Mononuclear cell (primary cell): ENCODE data around the gene ZNF585A. TPM values are rescaled to one million over a fixed set of nuclear protein-coding genes. Genes with fewer than 3 reads are reported as not detected.
A peak's percentile ranks its signal among the peaks of the same experiment; 100 is the strongest.
"Not testable (repeated sequence)": the region's sequence is repeated elsewhere in the genome, so short reads cannot be mapped to it uniquely, and the experiment has no call there.

Source experiments
- H3K27me3 ChIP-seq: 2 replicates; pipeline ENCODE4 v1.6.0; 2011; ENCODE audit warnings: low read length, control low read depth; ENCODE audit not compliant: insufficient read depth
- H3K4me1 ChIP-seq: 2 replicates; pipeline ENCODE4 v1.5.1; 2011; ENCODE audit warnings: mild to moderate bottlenecking, low read length, control low read depth; ENCODE audit not compliant: insufficient read depth
- H3K4me3 ChIP-seq: 2 replicates; pipeline ENCODE4 v1.5.1; 2011; ENCODE audit warnings: mild to moderate bottlenecking, low read length, moderate library complexity
- H3K9me3 ChIP-seq: 2 replicates; pipeline ENCODE4 v1.5.1; 2011; ENCODE audit warnings: low read depth, mild to moderate bottlenecking, control low read depth, low read length
- total RNA-seq: library from RNA; depleted of rRNA; stranded (reverse); fragments of >200 nt; gene quantifications from one replicate; pipeline ENCODE4 v1.2.3, GENCODE V29; 2012

Gene ZNF585A
- total RNA-seq: 8.2 TPM

- H3K27me3 ChIP-seq: no peaks in the 10 kb centered on the region
- peaks cover 21% of the 10 kb centered on the region for H3K9me3 ChIP-seq
- peak within 1 kb of the TSS; percentile 91 for H3K4me3 ChIP-seq
- peaks cover 6% of the 10 kb centered on the region for H3K4me1 ChIP-seq
Observed at GRCh38 chr19:37172368-37173366, at the start of gene ZNF585A. Gene ZNF585A (minus strand): TSS chr19:37172695. CDS start chr19:37169910, 2,785 bp downstream.

DNA sequence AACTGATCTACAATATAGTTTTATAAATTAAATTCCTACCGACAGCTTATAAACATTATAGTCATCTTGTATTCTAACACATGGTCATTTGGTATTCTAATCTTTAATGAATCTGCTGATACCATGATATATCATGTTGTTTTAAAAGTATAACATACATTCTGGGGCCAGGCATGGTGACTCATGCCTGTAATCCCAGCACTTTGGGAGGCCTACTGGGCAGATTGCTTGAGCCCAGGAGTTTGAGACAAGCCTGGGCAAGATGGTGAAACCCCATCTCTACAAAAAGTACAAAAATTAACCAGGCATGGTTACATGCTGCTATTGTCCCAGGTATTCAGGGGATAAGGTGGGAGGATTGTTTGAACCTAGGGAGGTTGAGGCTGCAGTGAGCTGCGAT, 48.6 kb upstream of the ZNF585A start:
- H3K4me1 ChIP-seq: peaks cover 11% of the 10 kb centered on the region
- no peaks in the 10 kb centered on the region for H3K9me3 ChIP-seq
- no peaks in the 10 kb centered on the region for H3K27me3 ChIP-seq
- no peak overlapping the region for H3K4me3 ChIP-seq

GRCh38 chr19:37220383-37220782, 47.9 kb upstream of the ZNF585A start:
- Histone ChIP-seq H3K4me1 (peaks cover 11% of the 10 kb centered on the region), H3K4me3 (no peak overlapping the region), H3K27me3 (no peaks in the 10 kb centered on the region), H3K9me3 (no peaks in the 10 kb centered on the region)

GRCh38 chr19:37218592-37218935, 46.1 kb upstream of the ZNF585A start:
- peak overlapping the region; percentile 86 for H3K4me3 ChIP-seq
- no peaks in the 10 kb centered on the region for H3K9me3 ChIP-seq
- no peaks in the 10 kb centered on the region for H3K27me3 ChIP-seq
- peaks cover 11% of the 10 kb centered on the region for H3K4me1 ChIP-seq

GRCh38 chr19:37217775-37218591, 45.5 kb upstream of the ZNF585A start, which contains the start of gene ZNF383:
Gene ZNF383 (plus strand): TSS chr19:37218214. CDS start chr19:37230454, 12,240 bp downstream.
- no peaks in the 10 kb centered on the region for H3K27me3 ChIP-seq
- peak within 1 kb of the TSS; percentile 86 for H3K4me3 ChIP-seq
- H3K4me1 ChIP-seq: peaks cover 11% of the 10 kb centered on the region
- H3K9me3 ChIP-seq: no peaks in the 10 kb centered on the region

- no peaks in the 10 kb centered on the region for H3K27me3 ChIP-seq
- no peaks in the 10 kb centered on the region for H3K9me3 ChIP-seq
- H3K4me1 ChIP-seq: peaks cover 11% of the 10 kb centered on the region
- peak overlapping the region; percentile 86 for H3K4me3 ChIP-seq
Observed at GRCh38 chr19:37217480-37217774, 44.9 kb upstream of the ZNF585A start.

DNA sequence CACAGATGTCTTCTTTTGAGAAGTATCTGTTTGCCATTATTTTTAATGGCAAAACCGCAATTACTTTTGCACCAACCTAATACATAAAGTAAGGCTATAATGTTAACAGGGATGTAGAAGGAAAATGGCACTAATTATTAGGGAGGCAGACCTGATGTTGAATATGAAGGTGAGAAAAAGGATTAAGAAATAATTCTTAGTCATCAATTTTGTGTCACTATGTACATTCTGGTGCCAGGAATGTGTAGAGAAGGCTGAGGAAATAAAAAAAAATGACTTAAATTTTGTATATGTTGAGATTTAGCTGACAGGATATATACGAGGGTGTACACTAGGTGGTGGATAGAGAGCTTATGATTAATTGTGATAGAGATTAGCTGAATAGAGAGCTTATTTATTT, 25.3 kb upstream of the ZNF585A start:
- Histone ChIP-seq H3K9me3 (peaks cover 10% of the 10 kb centered on the region), H3K4me3 (no peak overlapping the region), H3K4me1 (no peaks in the 10 kb centered on the region), H3K27me3 (no peaks in the 10 kb centered on the region)

DNA sequence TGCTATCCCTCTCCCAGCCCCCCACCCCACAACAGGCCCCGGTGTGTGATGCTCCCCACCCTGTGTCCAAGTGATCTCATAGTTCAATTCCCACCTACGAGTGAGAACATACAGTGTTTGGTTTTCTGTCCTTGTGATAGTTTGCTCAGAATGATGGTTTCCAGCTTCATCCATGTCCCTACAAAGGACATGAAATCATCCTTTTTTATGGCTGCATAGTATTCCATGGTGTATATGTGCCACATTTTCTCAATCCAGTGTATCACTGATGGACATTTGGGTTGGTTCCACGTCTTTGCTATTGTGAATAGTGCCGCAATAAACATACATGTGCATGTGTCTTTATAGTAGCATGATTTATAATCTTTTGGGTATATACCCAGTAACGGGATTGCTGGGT, 24.6 kb upstream of the ZNF585A start:
- H3K4me3 ChIP-seq, H3K4me1 ChIP-seq, H3K27me3 ChIP-seq: not testable (repeated sequence)
- H3K9me3 ChIP-seq: peaks cover 10% of the 10 kb centered on the region

- H3K4me3 ChIP-seq, H3K4me1 ChIP-seq, H3K27me3 ChIP-seq: not testable (repeated sequence)
- H3K9me3 ChIP-seq: peaks cover 10% of the 10 kb centered on the region
Observed at GRCh38 chr19:37195248-37195647, 22.8 kb upstream of the ZNF585A start.

- not testable (repeated sequence) for H3K4me3 ChIP-seq, H3K27me3 ChIP-seq, H3K4me1 ChIP-seq
- peaks cover 71% of the 10 kb centered on the region for H3K9me3 ChIP-seq
Observed at GRCh38 chr19:37186071-37186470, 13.6 kb upstream of the ZNF585A start.

- Histone ChIP-seq H3K4me3 (no peak overlapping the region), H3K4me1 (no peaks in the 10 kb centered on the region), H3K9me3 (peaks cover 50% of the 10 kb centered on the region), H3K27me3 (no peaks in the 10 kb centered on the region)
Observed at GRCh38 chr19:37165635-37166034, 6.9 kb downstream of the ZNF585A start.

DNA sequence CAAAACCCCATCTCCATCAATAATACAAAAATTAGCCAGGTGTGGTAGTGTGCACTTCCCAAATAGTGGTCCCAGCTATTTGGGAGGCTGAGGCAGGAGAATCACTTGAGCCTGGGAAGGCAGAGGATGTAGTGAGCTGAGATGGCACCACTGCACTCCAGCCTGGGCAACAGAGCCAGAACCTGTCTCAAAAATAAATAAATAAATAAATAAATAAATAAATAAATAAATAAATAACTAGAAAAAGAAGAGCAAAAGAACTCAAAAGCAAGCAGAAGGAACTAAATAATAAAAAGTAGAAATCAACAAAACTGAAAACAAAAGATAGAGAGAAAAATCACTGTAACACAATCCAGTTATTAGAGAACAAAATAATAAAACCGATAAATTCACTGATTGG, 12.3 kb downstream of the ZNF585A start:
- Histone ChIP-seq H3K27me3 (no peaks in the 10 kb centered on the region), H3K9me3 (peaks cover 77% of the 10 kb centered on the region), H3K4me1 (no peaks in the 10 kb centered on the region), H3K4me3 (no peak overlapping the region)

GRCh38 chr19:37148214-37148613, 24.3 kb downstream of the ZNF585A start:
- no peaks in the 10 kb centered on the region for H3K27me3 ChIP-seq
- no peak overlapping the region for H3K4me3 ChIP-seq
- no peaks in the 10 kb centered on the region for H3K4me1 ChIP-seq
- H3K9me3 ChIP-seq: peaks cover 75% of the 10 kb centered on the region

- H3K27me3 ChIP-seq: no peaks in the 10 kb centered on the region
- peaks cover 92% of the 10 kb centered on the region for H3K9me3 ChIP-seq
- no peak overlapping the region for H3K4me3 ChIP-seq
- no peaks in the 10 kb centered on the region for H3K4me1 ChIP-seq
Observed at GRCh38 chr19:37136111-37136510, 36.4 kb downstream of the ZNF585A start.

DNA sequence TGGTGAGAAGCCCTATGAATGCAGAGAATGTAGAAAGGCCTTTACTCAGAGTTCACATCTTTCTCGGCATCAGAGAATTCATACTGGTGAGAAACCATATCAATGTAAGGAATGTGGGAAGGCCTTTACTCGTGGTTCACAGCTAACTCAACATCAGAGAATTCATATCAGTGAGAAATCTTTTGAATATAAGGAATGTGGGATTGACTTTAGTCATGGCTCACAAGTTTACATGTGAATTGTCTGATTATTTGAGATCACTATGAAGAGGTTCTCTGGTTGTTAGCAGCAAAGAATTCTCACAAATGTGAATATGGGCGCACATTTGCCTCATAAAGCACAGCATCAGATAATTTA, 43.7 kb downstream of the ZNF585A start:
- H3K27me3 ChIP-seq: no peaks in the 10 kb centered on the region
- H3K4me1 ChIP-seq: no peaks in the 10 kb centered on the region
- H3K4me3 ChIP-seq: no peak overlapping the region

More for the DNA sequence above, 43.7 kb downstream of the ZNF585A start:
- H3K9me3 ChIP-seq: peaks cover 99% of the 10 kb centered on the region
